Stimulated activated naive CD4-positive, alpha-beta T cell (primary cell): ENCODE measurements around the gene ALK.
"Not testable (repeated sequence)": the region's sequence is repeated elsewhere in the genome, so short reads cannot be mapped to it uniquely, and the experiment has no call there.

ENCODE experiments used
- DNase-seq, 6 experiments: peaks; one replicate each; lab custom pipeline; 2025; lab: John Stamatoyannopoulos, UW

The ALK gene

DNA sequence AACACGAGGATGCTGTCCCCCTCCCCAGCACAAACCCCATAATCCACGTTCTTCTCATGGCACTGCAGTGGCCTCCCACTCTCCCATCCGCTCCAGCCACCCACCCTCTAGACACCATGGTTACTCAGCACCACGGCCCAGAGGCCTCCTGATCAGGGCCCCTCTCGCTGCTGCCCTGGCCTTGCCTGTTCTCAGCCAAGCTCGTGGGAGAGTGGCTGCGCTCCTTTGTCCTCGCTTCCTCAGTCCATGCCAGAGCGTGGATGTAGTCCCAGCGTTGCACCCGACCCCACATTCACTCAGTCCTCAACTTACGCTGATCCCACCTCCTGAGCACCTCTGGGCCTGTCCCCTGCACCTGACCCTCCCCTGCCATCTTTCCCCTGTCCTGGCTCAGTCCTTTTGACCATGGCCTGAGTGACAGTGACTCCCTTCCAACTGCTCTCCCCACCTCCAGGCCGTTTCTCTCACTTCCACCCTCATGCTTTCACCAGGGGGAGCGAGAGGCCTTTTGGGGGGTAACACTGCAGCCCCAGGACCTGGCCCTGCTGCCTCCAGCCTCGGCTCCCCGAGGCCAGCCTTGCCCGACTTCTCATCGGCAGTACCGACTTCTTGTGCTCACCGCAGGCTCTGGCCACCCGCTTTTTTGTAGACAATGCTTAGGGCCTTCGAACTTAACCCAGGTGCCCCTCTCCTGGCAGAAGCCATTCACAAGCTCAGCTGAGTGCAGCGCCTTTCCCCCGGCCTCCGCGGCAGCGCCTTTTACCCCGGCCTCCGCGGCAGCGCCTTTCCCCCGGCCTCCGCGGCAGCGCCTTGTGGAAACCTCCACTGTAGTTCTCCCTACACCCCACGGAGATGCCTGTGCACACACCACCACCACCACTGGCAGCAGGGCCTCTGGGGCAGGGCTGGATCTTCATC, 674.7 kb downstream of the ALK start:
- no peak for DNase-seq

DNA sequence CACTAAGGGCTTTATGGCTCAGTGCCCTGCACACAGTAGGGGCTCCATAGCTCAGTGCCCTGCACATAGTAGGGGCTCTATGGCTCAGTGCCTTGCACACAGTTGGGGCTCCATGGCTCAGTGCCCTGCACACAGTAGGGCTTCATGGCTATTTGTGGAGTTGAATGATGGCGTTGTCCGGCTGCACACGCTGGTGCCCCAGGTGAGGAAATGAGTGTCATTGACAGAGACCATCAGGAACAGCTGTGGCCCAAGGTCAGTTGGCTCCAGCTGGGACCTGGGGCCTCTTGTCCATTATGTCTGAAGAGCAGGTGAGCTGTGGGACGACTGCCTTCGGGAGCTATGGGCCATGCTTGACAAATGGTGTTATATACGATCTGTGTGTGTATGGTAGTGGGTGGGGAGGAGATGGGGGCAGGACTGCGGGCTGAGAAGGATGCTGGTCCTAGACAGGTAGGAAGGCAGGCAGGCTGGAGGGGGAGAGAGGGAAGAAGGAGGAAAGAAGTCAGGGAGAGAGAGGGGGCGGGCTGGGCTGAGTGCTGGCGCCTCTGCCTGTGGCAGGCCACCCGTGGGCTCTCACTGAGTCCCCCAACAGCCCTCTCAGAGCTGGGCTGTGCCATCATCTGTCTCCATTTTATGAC, 675.5 kb downstream of the ALK start:
- no peak for DNase-seq

DNA sequence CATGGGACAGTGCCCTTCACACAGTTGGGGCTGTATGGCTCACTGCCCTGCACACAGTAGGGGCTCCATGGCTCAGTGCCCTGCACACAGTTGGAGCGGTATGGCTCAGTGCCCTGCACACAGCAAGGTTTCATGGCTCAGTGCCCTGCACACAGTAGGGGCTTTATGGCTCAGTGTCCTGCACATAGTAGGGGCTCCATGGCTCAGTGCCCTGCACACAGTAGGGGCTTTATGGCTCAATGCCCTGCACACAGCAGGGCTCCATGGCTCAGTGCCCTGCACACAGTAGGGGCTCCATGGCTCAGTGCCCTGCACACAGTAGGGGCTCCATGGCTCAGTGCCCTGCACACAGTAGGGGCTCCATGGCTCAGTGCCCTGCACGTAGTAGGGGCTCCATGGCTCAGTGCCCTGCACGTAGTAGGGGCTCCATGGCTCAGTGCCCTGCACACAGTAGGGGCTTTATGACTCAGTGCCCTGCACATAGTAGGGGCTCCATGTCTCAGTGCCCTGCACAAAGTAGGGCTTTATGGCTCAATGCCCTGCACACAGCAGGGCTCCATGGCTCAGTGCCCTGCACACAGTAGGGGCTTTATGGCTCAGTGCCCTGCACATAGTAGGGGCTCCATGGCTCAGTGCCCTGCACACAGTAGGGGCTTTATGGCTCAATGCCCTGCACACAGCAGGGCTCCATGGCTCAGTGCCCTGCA, 676.2 kb downstream of the ALK start:
- not testable (repeated sequence) for DNase-seq

DNA sequence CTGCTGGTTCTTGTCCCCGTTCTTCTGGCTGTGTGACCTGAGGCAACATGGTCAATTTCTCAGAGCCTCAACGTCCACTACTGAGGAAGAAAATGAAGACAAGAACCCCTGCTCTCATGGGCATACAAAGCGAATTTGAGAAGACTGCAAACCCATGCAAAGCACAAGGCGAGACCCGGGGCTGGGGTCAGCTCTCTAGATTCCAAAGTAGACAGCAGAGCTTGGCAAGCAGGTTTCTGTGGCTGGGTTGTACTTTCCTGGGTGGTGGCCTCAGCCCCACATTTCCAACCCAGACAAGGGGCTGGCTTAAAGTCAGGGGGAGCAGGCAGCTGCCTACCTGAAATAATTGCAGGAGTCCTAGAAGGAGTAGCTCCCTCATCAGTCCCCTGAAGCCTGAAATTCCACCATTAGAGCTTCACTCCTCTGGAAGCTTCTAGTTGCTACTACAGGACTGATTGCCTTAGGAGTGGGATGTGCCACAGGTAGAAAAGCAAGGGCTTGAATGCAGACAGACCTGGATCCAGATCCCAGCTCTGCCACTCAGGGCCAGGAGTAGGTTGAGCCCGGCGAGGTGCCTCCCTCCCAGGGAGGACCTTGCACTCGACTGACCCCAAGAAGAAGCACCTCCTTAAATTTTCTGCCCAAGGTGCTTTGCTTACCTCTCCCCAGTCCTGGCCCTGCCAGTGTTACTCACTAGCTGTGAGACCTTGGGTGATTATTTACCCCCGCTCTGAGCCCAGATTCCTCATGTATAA, 678.6 kb downstream of the ALK start:
- no peak for DNase-seq

DNA sequence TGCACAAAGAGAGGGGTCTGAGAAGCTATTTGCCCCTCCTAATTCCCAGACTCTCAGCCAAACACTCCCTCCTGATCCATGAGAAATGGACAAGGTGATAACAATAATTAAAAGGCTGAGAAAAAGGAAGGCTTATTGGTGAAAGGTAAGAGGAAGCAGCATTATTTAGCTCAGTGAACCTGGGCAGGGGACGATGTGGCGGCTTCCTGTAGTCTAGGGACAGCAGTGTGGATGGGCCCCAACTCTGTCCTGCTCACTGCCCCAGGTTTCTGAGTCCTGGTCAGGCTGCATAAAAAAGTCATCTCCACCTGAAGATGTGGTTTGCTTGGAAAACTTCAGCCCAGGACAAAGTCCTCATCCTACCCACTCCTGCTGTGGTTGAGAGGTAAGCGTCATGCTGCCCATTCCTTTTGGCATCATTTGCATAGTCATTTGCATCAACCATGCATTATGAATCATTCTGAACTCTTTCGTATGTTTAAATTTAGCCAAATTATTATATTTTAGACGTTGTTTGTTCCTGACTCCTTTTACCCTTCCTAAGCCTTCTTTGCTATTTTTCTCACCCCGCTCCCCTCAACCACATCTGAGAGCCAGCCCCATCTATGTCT, 679.3 kb downstream of the ALK start:
- no peak for DNase-seq

DNA sequence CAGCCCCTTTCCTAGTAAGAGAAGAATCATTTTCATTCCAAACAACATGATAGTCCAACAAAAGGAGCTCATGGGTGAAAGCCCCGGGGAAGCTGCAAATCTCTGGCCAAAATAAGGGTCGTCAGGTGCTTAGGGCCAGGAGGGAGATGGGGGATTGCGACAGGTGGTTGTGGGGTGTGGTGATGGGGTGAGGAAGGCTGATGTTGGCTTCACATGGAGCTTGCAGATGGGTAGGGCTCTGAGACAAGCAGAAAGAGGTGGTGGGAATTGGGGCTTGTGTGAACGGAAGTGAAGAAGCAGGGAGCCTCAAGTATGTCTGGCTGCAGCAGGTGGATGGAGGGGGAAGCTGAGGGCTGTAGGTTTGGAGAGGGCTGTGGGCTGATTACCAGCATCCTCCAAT, 680.0 kb downstream of the ALK start:
- DNase-seq = no peak

DNA sequence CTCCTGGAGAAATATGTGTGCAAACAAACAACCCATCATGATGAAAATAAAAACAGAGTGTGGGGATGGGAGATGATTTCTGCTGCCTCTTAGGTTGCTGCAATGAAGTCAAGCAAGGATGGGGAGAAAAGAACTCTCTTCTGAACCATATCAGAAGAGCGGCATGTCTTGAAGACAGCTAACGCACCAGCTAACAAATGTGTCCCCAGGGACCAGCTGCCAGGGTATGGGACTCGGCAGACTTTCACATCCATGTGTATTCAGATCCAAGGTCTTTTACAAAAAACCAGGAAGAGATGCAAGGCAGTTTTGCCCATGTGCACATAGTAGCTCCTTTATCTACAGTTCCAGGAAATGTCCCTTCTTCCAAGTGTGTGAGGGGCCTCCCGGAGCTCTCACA, 680.8 kb downstream of the ALK start:
- no peak for DNase-seq

DNA sequence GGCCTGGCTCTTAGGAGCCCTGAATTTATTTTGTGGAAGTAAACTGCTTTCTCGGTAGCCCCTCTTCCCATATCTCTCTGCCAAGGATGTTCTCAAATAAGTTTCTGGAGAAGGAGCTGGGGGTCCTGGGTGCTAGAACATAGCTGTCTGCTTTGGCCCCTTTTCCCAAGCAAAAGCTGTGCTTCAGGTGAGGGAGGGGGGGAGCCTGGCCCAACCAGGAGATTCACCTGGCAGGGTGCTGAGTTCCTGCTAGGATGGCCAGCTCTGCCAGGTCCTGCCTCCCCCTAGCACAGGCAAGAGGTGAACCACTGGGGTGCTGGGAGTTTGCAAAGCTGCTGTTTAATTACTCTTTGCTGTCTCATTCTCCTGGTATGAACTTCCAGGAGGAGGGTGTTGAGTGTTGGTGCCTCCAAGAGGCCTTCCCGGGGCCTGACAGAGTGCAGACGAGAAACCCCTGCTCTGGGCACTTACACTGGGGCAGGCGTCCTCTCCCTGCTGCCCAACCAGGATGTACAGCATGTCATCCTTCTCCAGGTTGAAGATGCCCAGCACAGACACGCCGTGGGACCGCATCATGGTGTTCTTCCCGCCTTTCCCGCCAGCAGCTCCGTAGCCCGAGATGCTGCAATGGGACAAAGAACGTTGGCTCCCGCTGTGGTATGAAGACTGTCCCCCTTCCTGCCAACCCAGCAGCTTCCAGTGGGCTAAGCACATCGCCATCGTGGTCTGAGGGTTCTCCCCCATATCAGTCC, 682.0 kb downstream of the ALK start:
- DNase-seq = no peak

DNA sequence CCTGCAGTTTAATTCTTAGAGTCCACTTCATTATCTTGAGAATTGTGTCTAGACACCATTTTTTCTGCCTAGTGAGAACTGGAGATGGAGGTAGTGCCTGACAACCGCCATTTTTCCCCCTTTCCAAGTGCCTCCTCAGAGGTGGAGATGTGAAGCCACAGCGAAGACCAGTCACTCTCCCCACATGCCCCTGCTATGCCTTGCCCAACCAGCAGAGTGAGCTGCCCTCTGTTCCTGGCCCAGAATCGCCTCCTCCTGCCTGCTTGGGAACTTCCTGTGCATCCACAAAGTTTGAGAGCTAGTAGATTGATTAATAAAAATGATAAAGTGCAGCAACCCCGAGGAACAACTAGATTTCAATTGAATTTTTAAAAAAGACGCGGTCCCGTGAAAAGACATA, 682.9 kb downstream of the ALK start:
- DNase-seq = no peak

DNA sequence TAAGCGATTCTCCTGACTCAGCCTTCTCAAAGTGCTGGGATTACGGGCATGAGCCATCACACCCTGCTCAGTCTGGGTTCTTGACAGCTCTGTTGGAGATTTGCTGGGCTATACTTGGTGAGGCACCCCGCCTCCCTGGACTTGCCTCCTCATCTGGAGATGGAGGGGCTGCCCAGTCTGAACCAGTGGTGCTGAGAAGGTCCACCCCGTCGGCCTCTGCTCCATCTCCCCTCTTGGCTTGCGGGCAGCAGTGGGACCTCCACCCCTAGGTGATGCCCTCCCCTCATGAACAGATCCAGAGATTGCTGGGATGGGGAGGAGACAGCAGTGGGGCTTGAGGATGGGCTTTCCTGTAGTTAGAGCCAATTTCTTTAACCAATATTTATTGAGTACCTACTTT, 685.3 kb downstream of the ALK start:
- DNase-seq = no peak

DNA sequence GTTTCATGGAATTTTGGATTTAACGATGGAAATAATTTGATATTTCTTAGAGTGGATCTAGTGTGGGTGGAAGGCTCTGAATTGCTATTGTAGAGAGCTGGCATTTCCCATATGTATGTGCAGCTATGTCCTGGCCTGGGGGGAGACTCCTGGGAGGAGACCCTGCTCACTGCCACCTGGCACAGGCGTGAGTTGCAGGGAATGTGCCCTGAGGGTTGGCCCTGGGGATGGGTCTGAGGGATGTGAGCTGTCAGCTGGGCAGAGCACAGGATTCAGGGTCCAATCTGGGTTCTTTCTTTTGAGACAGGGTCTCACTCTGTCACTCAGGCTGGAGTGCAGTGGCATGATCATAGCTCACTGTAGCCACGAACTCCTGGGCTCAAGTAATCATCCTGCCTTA, 686.0 kb downstream of the ALK start:
- DNase-seq = no peak

DNA sequence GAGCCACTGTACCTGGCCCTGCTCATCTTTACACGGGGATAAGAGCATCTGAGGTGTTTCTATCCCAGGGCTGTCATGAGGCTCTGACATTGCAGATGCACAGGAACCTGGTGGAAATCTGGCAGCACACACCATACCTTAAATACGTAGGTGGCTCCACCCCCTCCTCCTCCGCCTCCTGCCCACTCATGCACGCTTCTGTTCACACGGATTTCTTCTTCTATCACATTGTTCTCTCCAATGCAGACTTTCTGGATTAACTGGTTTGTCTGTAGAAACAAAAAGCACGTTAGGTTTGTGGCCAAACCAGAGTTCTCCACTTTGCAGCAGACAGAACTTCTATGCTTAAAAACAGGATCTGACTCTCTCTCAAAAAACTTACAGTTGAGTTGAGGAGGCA, 688.0 kb downstream of the ALK start:
- no peak for DNase-seq

DNA sequence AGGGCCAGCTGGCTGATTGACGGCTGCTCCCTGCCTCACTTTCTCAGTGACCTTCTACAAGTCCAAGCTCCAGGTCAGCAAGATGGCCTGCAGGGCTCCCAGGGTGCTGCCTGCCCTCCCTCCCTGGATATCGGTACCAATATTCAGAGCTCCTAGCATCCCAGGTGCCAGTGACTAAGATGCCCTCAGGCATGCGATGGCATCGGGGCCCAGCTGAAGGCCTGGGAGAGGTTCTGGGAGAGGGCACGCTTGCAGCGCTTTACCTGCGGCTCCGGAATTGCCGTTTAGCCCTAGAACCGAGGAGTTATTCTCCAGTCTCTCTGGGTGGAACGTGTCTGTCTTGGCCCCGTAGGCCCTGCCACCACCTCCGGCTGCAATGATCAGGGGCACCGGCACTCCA, 689.3 kb downstream of the ALK start:
- DNase-seq = no peak

DNA sequence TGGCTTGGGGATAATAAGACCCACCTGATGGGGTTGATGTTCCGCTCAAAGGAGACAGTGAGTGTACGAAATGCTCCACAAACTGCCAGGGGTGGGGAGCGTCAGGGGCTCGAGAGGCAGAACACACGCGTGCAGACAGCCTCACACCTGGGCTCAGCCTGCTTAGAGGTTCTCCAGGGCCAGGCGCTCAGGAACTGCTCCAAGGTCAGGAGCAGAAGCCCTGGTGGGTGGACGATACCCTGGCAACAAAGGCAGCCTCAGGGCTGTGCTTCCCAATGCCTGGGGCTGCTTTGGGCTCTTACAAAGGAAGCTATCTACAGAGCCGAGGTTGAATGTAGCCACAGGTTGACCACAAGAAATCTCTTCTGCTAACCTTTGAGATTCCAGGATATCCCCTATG, 691.7 kb downstream of the ALK start:
- no peak for DNase-seq

DNA sequence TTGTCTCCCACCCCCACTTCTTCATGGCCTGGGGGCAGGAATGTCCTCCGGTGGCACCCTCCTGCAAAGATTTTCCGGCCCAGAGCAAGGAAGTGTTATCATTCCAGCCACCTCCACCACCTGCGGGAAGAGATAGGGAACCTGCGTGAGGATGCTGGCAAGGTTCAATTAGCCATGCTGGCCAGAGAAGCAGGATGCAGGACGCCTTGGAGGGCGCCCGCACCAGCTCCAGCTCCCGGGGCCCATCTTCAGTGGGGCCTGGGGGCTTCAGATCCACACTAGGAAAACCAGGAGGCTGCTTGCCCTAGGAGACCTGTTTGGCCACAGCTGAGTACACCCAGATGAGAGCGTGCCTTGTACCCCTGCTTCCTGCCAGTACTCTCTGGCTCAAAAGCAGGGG, 692.4 kb downstream of the ALK start:
- DNase-seq = no peak

DNA sequence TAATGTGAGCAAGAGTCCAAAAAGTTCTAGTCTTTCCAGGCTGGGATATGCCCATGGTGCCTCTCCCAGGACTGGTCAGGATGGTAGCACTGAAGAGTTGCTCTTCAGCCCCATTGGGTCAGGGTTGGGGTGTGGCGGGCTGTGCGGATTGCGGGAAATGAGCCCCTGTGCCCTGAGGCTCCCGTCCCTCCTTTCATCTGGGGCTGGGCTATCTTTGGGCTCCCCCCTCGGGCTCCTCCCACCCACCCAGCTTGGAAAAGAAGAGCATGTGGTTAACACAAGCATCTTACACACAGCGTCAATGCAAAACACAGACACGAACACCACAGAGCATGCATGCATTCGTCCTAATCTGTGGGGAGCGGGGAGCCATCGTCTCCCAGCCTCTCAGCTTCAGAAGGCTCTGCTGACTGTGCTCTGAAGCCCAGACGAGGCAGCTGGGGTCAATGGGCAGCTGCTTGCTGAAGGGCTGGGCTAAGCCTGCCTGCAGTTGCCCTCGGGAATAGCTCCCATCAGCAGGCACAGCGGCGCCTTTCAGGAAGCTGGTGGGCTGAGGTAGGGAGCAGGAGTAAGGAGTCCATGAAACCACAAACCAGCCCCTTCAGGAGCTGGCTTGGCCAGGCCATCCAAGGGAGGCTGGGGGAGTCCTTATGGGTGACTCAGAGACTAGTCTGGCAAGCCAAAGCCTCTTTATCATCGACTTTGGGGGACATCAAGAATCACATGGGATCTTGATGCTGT, 693.3 kb downstream of the ALK start:
- no peak for DNase-seq

DNA sequence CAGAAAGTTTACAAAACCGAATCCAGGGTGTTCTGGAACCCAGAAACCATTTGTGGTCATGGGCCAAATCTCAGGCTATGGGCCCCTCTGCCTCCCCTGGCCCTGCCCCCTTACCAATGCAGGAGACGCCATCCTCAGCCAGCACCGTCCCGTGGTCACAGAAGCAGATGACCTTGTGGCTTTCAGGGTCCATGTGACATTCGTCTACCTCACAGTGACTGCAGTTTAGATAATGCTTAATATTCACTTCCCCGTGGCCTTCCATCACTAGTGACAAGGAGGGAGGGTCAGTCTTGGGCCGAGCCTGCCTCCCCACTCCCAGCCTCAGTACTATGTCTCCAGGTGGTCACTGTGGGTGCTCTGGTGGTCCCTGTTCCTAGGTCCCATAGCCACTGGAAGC, 694.6 kb downstream of the ALK start:
- no peak for DNase-seq

DNA sequence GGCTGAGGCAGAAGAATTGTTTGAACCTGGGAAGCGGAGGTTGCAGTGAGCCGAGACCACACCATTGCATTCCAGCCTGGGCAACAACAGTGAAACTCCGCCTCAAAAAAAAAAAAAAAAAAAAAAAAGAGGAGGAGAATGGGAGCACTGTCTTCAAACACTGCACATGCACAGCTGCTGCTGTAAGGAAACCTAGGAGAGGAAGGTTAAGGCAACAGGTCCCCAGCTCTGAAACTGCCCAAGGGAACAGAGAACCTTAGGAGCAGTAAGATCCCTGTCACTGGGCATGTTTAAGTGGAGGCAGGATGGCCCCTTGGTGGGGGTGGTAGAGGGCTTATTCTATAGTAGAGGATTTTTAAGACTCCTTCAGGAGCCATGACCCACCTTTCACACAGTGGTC, 695.0 kb downstream of the ALK start:
- no peak for DNase-seq

DNA sequence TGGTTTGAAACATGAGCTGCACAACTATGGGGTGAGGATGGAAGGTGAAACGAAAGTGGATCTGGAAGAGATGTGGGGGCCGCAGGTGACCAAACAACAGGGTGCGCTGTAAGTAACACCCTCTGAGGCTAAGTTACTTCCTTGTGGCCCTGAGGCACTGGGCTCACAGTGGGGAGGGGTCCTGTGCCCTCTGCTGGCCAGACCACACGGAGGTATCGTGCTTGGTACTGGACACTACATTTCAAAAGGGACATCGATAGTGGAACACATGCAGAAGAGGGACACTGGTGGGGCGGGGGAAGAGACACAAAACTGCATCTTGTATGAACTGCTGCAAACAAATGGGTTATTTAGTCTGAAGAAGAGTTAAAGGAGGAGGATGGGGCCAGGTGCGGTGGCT, 695.6 kb downstream of the ALK start:
- no peak for DNase-seq
